Natural killer cell (primary cell): ENCODE results near the gene CEACAM6. TPM values are rescaled to one million over a fixed set of nuclear protein-coding genes. Genes with fewer than 3 reads are reported as not detected.

Source experiments
- ATAC-seq, 3 donors: fragments of 150-1000 bp in 2 of 3; fragments of 200-7000 bp in 1 of 3; cut with Tn5 transposase; 1 replicate in 1 of 3; 2 replicates in 2 of 3; pipeline ENCODE4 v1.10.0; 2021; ENCODE audit warnings: mild to moderate bottlenecking in 2 of 3, moderate library complexity in 2 of 3
- DNase-seq, 2 donors: peaks; one replicate each; pipeline versions ENCODE4 v3.0.0 to v3.0.0-alpha.2; 2013 to 2021; ENCODE audit warnings: mixed read lengths in 1 of 2
- H3K27ac ChIP-seq: one replicate; pipeline ENCODE4 v1.5.1; 2013; ENCODE audit warnings: mild to moderate bottlenecking, low read length
- H3K27me3 ChIP-seq: one replicate; pipeline ENCODE4 v1.6.1; 2013; ENCODE audit warnings: low read length; ENCODE audit not compliant: control insufficient read depth, insufficient read depth
- H3K36me3 ChIP-seq: one replicate; pipeline ENCODE4 v1.6.1; 2013; ENCODE audit warnings: low read length; ENCODE audit not compliant: control insufficient read depth, insufficient read depth
- H3K4me1 ChIP-seq: one replicate; pipeline ENCODE4 v1.6.1; 2013; ENCODE audit warnings: low read length; ENCODE audit not compliant: control insufficient read depth, insufficient read depth
- H3K4me3 ChIP-seq: one replicate; pipeline ENCODE4 v1.5.1; 2013; ENCODE audit warnings: low read length
- H3K9me3 ChIP-seq: one replicate; pipeline ENCODE4 v1.6.1; 2013; ENCODE audit warnings: low read length; ENCODE audit not compliant: control insufficient read depth, insufficient read depth
- H3K27ac Mint-ChIP-seq, 2 donors: one replicate each; pipeline ENCODE4 v1.8.0; 2022; ENCODE audit warnings: mild to moderate bottlenecking in 2 of 2, mixed read lengths in 2 of 2, moderate library complexity in 1 of 2
- H3K27me3 Mint-ChIP-seq, 2 donors: one replicate each; pipeline ENCODE4 v1.8.0; 2022; ENCODE audit warnings: low read depth in 2 of 2, mixed read lengths in 2 of 2
- H3K36me3 Mint-ChIP-seq: one replicate; pipeline ENCODE4 v1.8.0; 2022; ENCODE audit warnings: mixed read lengths
- H3K4me1 Mint-ChIP-seq, 2 donors: one replicate each; pipeline ENCODE4 v1.8.0; 2022; ENCODE audit warnings: mixed read lengths in 2 of 2
- H3K4me3 Mint-ChIP-seq: one replicate; pipeline ENCODE4 v1.8.0; 2022; ENCODE audit warnings: mild to moderate bottlenecking, moderate library complexity, mixed read lengths
- H3K9me3 Mint-ChIP-seq, 2 donors: one replicate each; pipeline ENCODE4 v1.8.0; 2022; ENCODE audit warnings: mixed read lengths in 2 of 2
- CTCF ChIP-seq: fragments of 200-600 bp; IDR thresholded peaks from one replicate; pipeline ENCODE4 v1.8.0; 2022; ENCODE audit warnings: antibody characterized with exemption
- WGBS: methylation state at CpG from one replicate; pipeline ENCODE4 v1.1.7; 2013; ENCODE audit warnings: missing lambda C conversion rate; ENCODE audit not compliant: insufficient coverage; 5-methylcytosine and 5-hydroxymethylcytosine counted together
- intact Hi-C: fragments of 100-400 bp; cut with micrococcal nuclease; formaldehyde crosslinking; loops from one replicate; pipeline ENCODE4 v1.14.2; 2022
- total RNA-seq, 4 donors: library from RNA; stranded (reverse); fragments of 120-200 nt in 1 of 4; gene quantifications; one replicate each; pipeline versions ENCODE4 v1.2.3 to v1.2.4, GENCODE V29; 2013 to 2022

The CEACAM6 gene
- total RNA-seq, 3 donors from 2014 or later (not counting 1 experiment from before 2014, with no cell fraction given) = not detected

- intact Hi-C loops = no loop called here
- Mint-ChIP-seq H3K4me3 (no peak overlapping the region), H3K9me3 (no peaks in the 10 kb centered on the region)
Observed at GRCh38 chr19:41783612-41784011, 28.3 kb downstream of the CEACAM6 start.

GRCh38 chr19:41784312-41784711 is 29.0 kb downstream of the CEACAM6 start:
- Mint-ChIP-seq H3K36me3 (no peaks in the 10 kb centered on the region), H3K27ac (no peak overlapping the region), H3K4me1 (peaks cover 15 to 18% of the 10 kb centered on the region in 2 donors), H3K4me3 (peak overlapping the region; percentile 3), H3K9me3 (no peaks in the 10 kb centered on the region), H3K27me3 (peaks cover 25 to 37% of the 10 kb centered on the region in 2 donors)
- no peaks in the 10 kb centered on the region for H3K9me3 ChIP-seq
- TF ChIP-seq CTCF = no peak
- peaks cover 12% of the 10 kb centered on the region for H3K4me1 ChIP-seq
- no peaks in the 10 kb centered on the region for H3K36me3 ChIP-seq
- peaks cover 2% of the 10 kb centered on the region for H3K27me3 ChIP-seq
- DNase-seq (no peak), ATAC-seq (no peak)
- WGBS = 0% methylated on average over 1 of the region's 3 CpGs
- intact Hi-C loops = no loop called here
- no peak overlapping the region for H3K4me3 ChIP-seq
- no peak overlapping the region for H3K27ac ChIP-seq

More at GRCh38 chr19:41783612-41784011, 28.3 kb downstream of the CEACAM6 start:
- H3K36me3 ChIP-seq = no peaks in the 10 kb centered on the region
- no peak overlapping the region for H3K27ac ChIP-seq
- ATAC-seq = no peak
- Mint-ChIP-seq H3K4me1 (peaks cover 15 to 18% of the 10 kb centered on the region in 2 donors), H3K27me3 (peaks cover 25 to 32% of the 10 kb centered on the region in 2 donors), H3K27ac (no peak overlapping the region), H3K36me3 (no peaks in the 10 kb centered on the region)
- no peak overlapping the region for H3K4me3 ChIP-seq
- peaks cover 12% of the 10 kb centered on the region for H3K4me1 ChIP-seq
- peaks cover 2% of the 10 kb centered on the region for H3K27me3 ChIP-seq
- TF ChIP-seq CTCF = no peak
- no peaks in the 10 kb centered on the region for H3K9me3 ChIP-seq
- no peak for DNase-seq
- 23% methylated on average over 5 of the region's 5 CpGs for WGBS

- no peak overlapping the region for H3K27ac Mint-ChIP-seq
- ATAC-seq (peak in 1 of 3 donors; percentile 70), DNase-seq (peak in 1 of 2 donors; percentile 29)
- H3K27me3 ChIP-seq = peaks cover 2% of the 10 kb centered on the region
- H3K4me1 ChIP-seq = peaks cover 12% of the 10 kb centered on the region
- H3K27ac ChIP-seq = no peak overlapping the region
- H3K9me3 Mint-ChIP-seq = no peaks in the 10 kb centered on the region
- no peaks in the 10 kb centered on the region for H3K36me3 ChIP-seq
- peaks cover 15 to 18% of the 10 kb centered on the region in 2 donors for H3K4me1 Mint-ChIP-seq
- 3% methylated on average over 1 of the region's 4 CpGs for WGBS
- peak overlapping the region; percentile 3 for H3K4me3 Mint-ChIP-seq
- peaks cover 26 to 38% of the 10 kb centered on the region in 2 donors for H3K27me3 Mint-ChIP-seq
- no peaks in the 10 kb centered on the region for H3K36me3 Mint-ChIP-seq
- no peak overlapping the region for H3K4me3 ChIP-seq
- H3K9me3 ChIP-seq = no peaks in the 10 kb centered on the region
- intact Hi-C loops = loop anchor here (1.0 kb wide), 1 partner anchor 31 kb away; no protein-coding TSS in a partner anchor
- no peak for TF ChIP-seq CTCF
Observed at GRCh38 chr19:41784743-41785142, 29.4 kb downstream of the CEACAM6 start.

- H3K36me3 Mint-ChIP-seq = no peaks in the 10 kb centered on the region
- intact Hi-C loops = loop anchor here (1.0 kb wide), 1 partner anchor 32 kb away; no protein-coding TSS in a partner anchor
- H3K27me3 Mint-ChIP-seq = peaks cover 18 to 32% of the 10 kb centered on the region in 2 donors
- TF ChIP-seq CTCF = peak; percentile 83
- H3K4me1 ChIP-seq = peaks cover 12% of the 10 kb centered on the region
- peaks cover 15 to 18% of the 10 kb centered on the region in 2 donors for H3K4me1 Mint-ChIP-seq
- H3K27me3 ChIP-seq = peaks cover 2% of the 10 kb centered on the region
- no peak overlapping the region for H3K4me3 ChIP-seq
- no peak overlapping the region for H3K27ac ChIP-seq
- no peaks in the 10 kb centered on the region for H3K9me3 Mint-ChIP-seq
- no peaks in the 10 kb centered on the region for H3K9me3 ChIP-seq
- DNase-seq (peak; percentile 43 to 93), ATAC-seq (peak; percentile 85 to 96 (median 95))
- H3K27ac Mint-ChIP-seq = no peak overlapping the region
- H3K36me3 ChIP-seq = no peaks in the 10 kb centered on the region
- H3K4me3 Mint-ChIP-seq = peak overlapping the region; percentile 43
- WGBS = 0% methylated on average over 9 of the region's 10 CpGs
Observed at GRCh38 chr19:41785653-41786052, 30.3 kb downstream of the CEACAM6 start.
